ENCODE results near the gene BCAS3. TPM values are rescaled to one million over a fixed set of nuclear protein-coding genes. Genes with fewer than 3 reads are reported as not detected.

The BCAS3 gene
- polyA plus RNA-seq, 3 donors from 2014 or later = 26.3 to 53.8 (median 50.1) TPM

DNA sequence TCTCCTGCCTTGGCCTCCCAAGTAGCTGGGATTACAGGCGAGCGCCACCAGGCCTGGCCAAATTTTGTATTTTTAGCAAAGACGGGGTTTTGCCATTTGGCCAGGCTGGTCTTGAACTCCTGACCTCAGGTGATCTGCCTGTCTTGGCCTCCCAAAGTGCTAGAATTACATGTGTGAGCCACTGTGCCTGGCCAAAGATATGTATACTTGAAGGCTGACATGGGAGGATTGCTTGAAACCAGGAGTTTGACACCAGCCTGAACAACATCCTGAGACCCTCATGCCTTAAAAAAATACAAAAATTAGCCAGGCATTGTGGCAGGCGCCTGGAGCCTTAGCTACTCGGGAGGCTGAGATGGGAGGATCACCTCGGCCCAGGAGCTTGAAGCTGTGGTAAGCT lies 3.1 kb downstream of the BCAS3 start:
- H3K36me3 Mint-ChIP-seq = peaks cover 10 to 26% (median 22%) of the 10 kb centered on the region in 3 donors
- no peak for DNase-seq
- H3K4me1 Mint-ChIP-seq = peaks cover 23 to 32% of the 10 kb centered on the region in 2 donors
- no peak overlapping the region for H3K4me3 Mint-ChIP-seq
- H3K9me3 Mint-ChIP-seq = no peaks in the 10 kb centered on the region
- peaks cover 0 to 4% (median 0%) of the 10 kb centered on the region in 3 donors for H3K27me3 Mint-ChIP-seq (ENCODE audit: low read depth in 3 of 3)
- no peak overlapping the region for H3K27ac Mint-ChIP-seq

- H3K27me3 Mint-ChIP-seq (ENCODE audit: low read depth in 3 of 3) = no peaks in the 10 kb centered on the region
- peaks cover 17 to 44% (median 30%) of the 10 kb centered on the region in 3 donors for H3K36me3 Mint-ChIP-seq
- H3K9me3 Mint-ChIP-seq = no peaks in the 10 kb centered on the region
- no peak for DNase-seq
- H3K4me3 Mint-ChIP-seq = no peak overlapping the region
- no peak overlapping the region for H3K27ac Mint-ChIP-seq
- no peaks in the 10 kb centered on the region for H3K4me1 Mint-ChIP-seq
Measured at GRCh38 chr17:60685437-60685836, 7.8 kb downstream of the BCAS3 start.

DNA sequence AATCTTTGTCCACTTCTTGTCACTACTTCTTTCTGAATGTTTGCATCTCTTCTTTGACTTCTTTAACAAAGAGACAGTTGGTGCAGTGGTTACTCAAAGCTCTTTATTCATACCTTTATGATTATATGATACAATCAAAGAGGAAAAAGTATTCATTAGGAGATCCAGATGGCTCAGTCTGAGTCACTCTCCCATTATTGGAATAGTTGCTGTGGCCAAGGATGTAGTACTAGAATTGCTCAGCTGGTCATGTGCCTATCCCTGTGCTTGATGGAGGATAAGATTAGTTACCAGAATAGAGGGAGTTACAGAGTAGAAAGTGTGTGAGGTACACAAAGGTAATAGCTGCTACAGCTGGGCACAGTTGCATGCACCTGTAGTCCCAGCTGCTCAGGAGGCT lies 18.3 kb downstream of the BCAS3 start:
- Mint-ChIP-seq H3K36me3 (peaks cover 19 to 47% (median 36%) of the 10 kb centered on the region in 3 donors), H3K4me1 (no peaks in the 10 kb centered on the region), H3K4me3 (no peak overlapping the region)

GRCh38 chr17:60699090-60699489 lies 21.4 kb downstream of the BCAS3 start:
- peaks cover 15 to 32% (median 24%) of the 10 kb centered on the region in 3 donors for H3K36me3 Mint-ChIP-seq
- no peak overlapping the region for H3K27ac Mint-ChIP-seq
- no peak for DNase-seq
- no peaks in the 10 kb centered on the region for H3K9me3 Mint-ChIP-seq
- peaks cover 0 to 3% (median 1%) of the 10 kb centered on the region in 3 donors for H3K27me3 Mint-ChIP-seq (ENCODE audit: low read depth in 3 of 3)
- no peak overlapping the region for H3K4me3 Mint-ChIP-seq
- H3K4me1 Mint-ChIP-seq = no peaks in the 10 kb centered on the region

More for the DNA sequence above, 18.3 kb downstream of the BCAS3 start:
- H3K9me3 Mint-ChIP-seq = no peaks in the 10 kb centered on the region
- H3K27me3 Mint-ChIP-seq (ENCODE audit: low read depth in 3 of 3) = peaks cover 0 to 3% (median 1%) of the 10 kb centered on the region in 3 donors
- H3K27ac Mint-ChIP-seq = no peak overlapping the region
- DNase-seq = no peak

DNA sequence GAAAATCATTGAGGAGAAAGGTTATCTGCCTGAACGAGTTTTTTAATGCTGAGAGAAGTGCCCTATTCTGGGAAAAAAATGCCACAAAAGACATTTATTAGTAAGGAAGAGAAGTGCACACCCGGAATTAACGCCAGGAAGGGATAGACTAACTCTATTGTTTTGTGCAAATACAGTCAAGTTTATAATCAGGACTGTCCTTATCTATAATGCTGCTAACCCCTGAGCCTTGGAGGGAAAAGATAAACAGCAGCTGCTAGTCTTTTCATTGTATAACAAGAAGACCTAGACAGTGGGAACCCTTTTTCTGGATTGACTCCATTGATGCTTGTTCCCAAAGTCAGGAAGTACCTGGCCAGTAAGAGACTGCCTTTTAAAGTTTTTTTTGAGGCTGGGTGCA lies 26.5 kb downstream of the BCAS3 start:
- no peak overlapping the region for H3K27ac Mint-ChIP-seq
- no peak overlapping the region for H3K4me3 Mint-ChIP-seq
- H3K9me3 Mint-ChIP-seq = no peaks in the 10 kb centered on the region
- DNase-seq = no peak
- H3K36me3 Mint-ChIP-seq = peaks cover 9 to 18% (median 13%) of the 10 kb centered on the region in 3 donors
- H3K27me3 Mint-ChIP-seq (ENCODE audit: low read depth in 3 of 3) = peaks cover 0 to 1% (median 1%) of the 10 kb centered on the region in 3 donors
- no peaks in the 10 kb centered on the region for H3K4me1 Mint-ChIP-seq

DNA sequence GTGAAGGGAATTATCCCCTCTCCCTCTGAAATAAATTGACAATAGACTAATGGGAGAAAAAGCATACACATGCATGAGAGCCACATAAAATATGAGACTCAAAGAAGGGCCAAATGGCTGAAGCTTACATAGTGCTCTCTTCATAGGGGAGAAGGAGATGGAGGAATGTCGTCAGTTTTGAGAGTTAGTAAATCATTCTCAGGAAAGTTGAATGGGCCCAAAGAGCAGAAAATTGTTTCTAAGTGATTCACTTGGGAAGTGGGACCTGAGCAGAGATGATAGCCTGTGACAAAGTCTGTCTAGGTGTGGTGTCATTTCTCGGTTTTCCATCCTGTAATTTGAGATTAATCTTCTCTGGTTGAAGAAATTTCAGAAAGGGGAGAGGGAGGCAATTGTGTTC lies 35.0 kb downstream of the BCAS3 start:
- no peaks in the 10 kb centered on the region for H3K9me3 Mint-ChIP-seq
- peaks cover 17 to 37% (median 19%) of the 10 kb centered on the region in 3 donors for H3K36me3 Mint-ChIP-seq
- H3K27ac Mint-ChIP-seq = no peak overlapping the region
- H3K4me3 Mint-ChIP-seq = no peak overlapping the region
- peaks cover 2 to 4% of the 10 kb centered on the region in 2 donors for H3K4me1 Mint-ChIP-seq
- no peak for DNase-seq
- H3K27me3 Mint-ChIP-seq (ENCODE audit: low read depth in 3 of 3) = peaks cover 0 to 2% (median 0%) of the 10 kb centered on the region in 3 donors

- no peak for DNase-seq
- Mint-ChIP-seq H3K27me3 (ENCODE audit: low read depth in 3 of 3) (peaks cover 0 to 3% (median 0%) of the 10 kb centered on the region in 3 donors), H3K4me3 (no peak overlapping the region), H3K4me1 (peaks cover 2 to 4% of the 10 kb centered on the region in 2 donors), H3K27ac (no peak overlapping the region), H3K9me3 (no peaks in the 10 kb centered on the region), H3K36me3 (peaks cover 17 to 35% (median 19%) of the 10 kb centered on the region in 3 donors)
Measured at GRCh38 chr17:60713608-60714007, 36.0 kb downstream of the BCAS3 start.

GRCh38 chr17:60716766-60717165 lies 39.1 kb downstream of the BCAS3 start:
- Mint-ChIP-seq H3K36me3 (peaks cover 0 to 16% (median 6%) of the 10 kb centered on the region in 3 donors), H3K4me3 (no peak overlapping the region), H3K9me3 (no peaks in the 10 kb centered on the region), H3K27me3 (ENCODE audit: low read depth in 3 of 3) (peaks cover 0 to 2% (median 0%) of the 10 kb centered on the region in 3 donors), H3K27ac (peak overlapping the region in 1 of 6 donors; percentile 40), H3K4me1 (peaks cover 4 to 9% of the 10 kb centered on the region in 2 donors)
- no peak for DNase-seq

GRCh38 chr17:60717814-60718213 lies 40.2 kb downstream of the BCAS3 start:
- Mint-ChIP-seq H3K9me3 (no peaks in the 10 kb centered on the region), H3K36me3 (peaks cover 0 to 8% (median under 1%) of the 10 kb centered on the region in 3 donors), H3K4me1 (peaks cover 4 to 9% of the 10 kb centered on the region in 2 donors), H3K27ac (no peak overlapping the region), H3K4me3 (no peak overlapping the region), H3K27me3 (ENCODE audit: low read depth in 3 of 3) (peaks cover 0 to 2% (median 0%) of the 10 kb centered on the region in 3 donors)
- DNase-seq = no peak

GRCh38 chr17:60720763-60721531 lies 43.3 kb downstream of the BCAS3 start:
- Mint-ChIP-seq H3K27ac (no peak overlapping the region), H3K36me3 (peaks cover 0 to 4% (median 0%) of the 10 kb centered on the region in 3 donors), H3K4me3 (no peak overlapping the region), H3K4me1 (peaks cover 4 to 9% of the 10 kb centered on the region in 2 donors), H3K9me3 (no peaks in the 10 kb centered on the region), H3K27me3 (ENCODE audit: low read depth in 3 of 3) (peaks cover 0 to 2% (median 0%) of the 10 kb centered on the region in 3 donors)
- peak; percentile 20 to 46 (median 32) for DNase-seq

DNA sequence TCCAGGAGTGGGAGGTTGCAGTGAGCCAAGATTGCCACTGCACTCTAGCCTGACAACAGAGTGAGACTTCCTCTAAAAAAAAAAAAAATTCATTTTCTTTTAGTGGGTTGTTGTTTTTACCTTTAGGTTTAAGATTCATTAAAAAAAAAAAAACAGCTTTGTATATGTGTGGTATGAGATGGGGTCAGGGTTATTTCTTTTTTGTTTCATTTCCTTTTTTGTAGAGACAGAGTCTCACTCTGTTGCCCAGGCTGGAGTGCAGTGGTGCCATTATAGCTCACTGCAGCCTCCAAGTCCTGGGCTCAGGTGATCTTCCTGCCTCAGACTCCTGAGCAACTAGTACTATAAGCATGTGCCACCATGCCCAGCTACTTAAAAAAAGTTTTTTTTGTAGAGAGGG lies 47.0 kb downstream of the BCAS3 start:
- Mint-ChIP-seq H3K36me3 (peaks cover 0 to 7% (median 5%) of the 10 kb centered on the region in 3 donors), H3K9me3 (no peaks in the 10 kb centered on the region), H3K4me3 (no peak overlapping the region)

GRCh38 chr17:60729854-60730253 lies 52.2 kb downstream of the BCAS3 start:
- peak overlapping the region in 3 of 6 donors; percentile 12 to 47 (median 26) for H3K27ac Mint-ChIP-seq
- peak overlapping the region in 1 of 5 donors; percentile 30 for H3K4me3 Mint-ChIP-seq

More for the DNA sequence above, 47.0 kb downstream of the BCAS3 start:
- Mint-ChIP-seq H3K4me1 (peaks cover 3 to 6% of the 10 kb centered on the region in 2 donors), H3K27me3 (ENCODE audit: low read depth in 3 of 3) (no peaks in the 10 kb centered on the region), H3K27ac (no peak overlapping the region)
- no peak for DNase-seq

DNA sequence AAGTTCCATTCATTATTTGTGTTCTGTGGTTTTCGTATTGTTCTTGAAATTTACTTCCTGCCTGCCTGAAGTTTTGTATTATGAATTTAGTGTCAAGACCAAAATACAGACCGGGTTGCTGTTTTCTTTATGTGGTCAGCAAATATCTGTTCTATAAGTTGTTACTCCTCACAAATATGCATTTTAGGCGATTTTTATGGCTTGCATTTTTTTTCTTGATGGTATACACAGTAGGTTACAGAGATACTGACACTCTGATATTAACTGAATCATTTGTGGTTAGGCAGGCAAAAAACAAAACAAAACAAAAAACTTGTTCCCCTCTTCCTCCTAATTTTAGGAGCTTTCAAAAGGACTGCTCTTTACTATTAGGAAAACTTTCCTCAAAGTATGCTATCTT lies 52.6 kb downstream of the BCAS3 start:
- DNase-seq = no peak
- H3K4me1 Mint-ChIP-seq = peaks cover 9 to 13% of the 10 kb centered on the region in 2 donors

More at GRCh38 chr17:60729854-60730253, 52.2 kb downstream of the BCAS3 start:
- peaks cover 0 to 2% (median 0%) of the 10 kb centered on the region in 3 donors for H3K27me3 Mint-ChIP-seq (ENCODE audit: low read depth in 3 of 3)
- peaks cover 0 to 7% (median 5%) of the 10 kb centered on the region in 3 donors for H3K36me3 Mint-ChIP-seq
- H3K4me1 Mint-ChIP-seq = peaks cover 9 to 13% of the 10 kb centered on the region in 2 donors
- no peak for DNase-seq
- no peaks in the 10 kb centered on the region for H3K9me3 Mint-ChIP-seq

GRCh38 chr17:60738287-60738686 lies 60.6 kb downstream of the BCAS3 start:
- H3K4me1 Mint-ChIP-seq = peaks cover 3 to 6% of the 10 kb centered on the region in 2 donors
- no peak for DNase-seq
- H3K4me3 Mint-ChIP-seq = no peak overlapping the region
- no peak overlapping the region for H3K27ac Mint-ChIP-seq
- no peaks in the 10 kb centered on the region for H3K9me3 Mint-ChIP-seq
- H3K36me3 Mint-ChIP-seq = peaks cover 0 to 9% (median 3%) of the 10 kb centered on the region in 3 donors
- peaks cover 0 to 2% (median 0%) of the 10 kb centered on the region in 3 donors for H3K27me3 Mint-ChIP-seq (ENCODE audit: low read depth in 3 of 3)

More for the DNA sequence above, 52.6 kb downstream of the BCAS3 start:
- H3K27me3 Mint-ChIP-seq (ENCODE audit: low read depth in 3 of 3) = peaks cover 0 to 2% (median 0%) of the 10 kb centered on the region in 3 donors
- no peaks in the 10 kb centered on the region for H3K9me3 Mint-ChIP-seq
- H3K27ac Mint-ChIP-seq = peak overlapping the region in 2 of 6 donors; percentile 26 to 47
- H3K36me3 Mint-ChIP-seq = peaks cover 0 to 7% (median 5%) of the 10 kb centered on the region in 3 donors
- H3K4me3 Mint-ChIP-seq = no peak overlapping the region

Data from immature natural killer cell (primary cell).